ENCODE results near the gene MED8. TPM values are rescaled to one million over a fixed set of nuclear protein-coding genes. Genes with fewer than 3 reads are reported as not detected.

MED8 gene
- total and polyA plus RNA-seq, 7 donors: 15.4 to 44.5 (median 18.2) TPM

DNA sequence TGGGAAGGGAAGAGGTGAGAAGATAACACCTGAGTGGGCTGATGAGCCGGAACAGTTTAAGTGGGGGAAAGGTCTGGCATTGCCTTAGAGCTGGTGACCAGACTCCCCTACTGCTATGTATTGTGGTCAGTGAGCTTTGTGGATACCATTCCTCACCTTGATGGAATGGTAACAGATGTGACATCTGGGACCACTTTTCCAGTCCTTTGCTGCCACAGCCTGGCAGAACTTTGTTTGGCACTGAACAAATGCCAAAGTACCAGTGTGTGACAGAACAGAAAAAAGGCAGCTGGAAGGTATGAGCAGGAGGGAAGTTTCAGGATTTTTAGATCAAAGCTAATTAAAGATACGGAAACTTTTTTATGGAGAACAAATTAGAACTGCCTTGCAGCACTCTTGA is 6.2 kb downstream of the MED8 start:
- TF ChIP-seq, protein P1, sequence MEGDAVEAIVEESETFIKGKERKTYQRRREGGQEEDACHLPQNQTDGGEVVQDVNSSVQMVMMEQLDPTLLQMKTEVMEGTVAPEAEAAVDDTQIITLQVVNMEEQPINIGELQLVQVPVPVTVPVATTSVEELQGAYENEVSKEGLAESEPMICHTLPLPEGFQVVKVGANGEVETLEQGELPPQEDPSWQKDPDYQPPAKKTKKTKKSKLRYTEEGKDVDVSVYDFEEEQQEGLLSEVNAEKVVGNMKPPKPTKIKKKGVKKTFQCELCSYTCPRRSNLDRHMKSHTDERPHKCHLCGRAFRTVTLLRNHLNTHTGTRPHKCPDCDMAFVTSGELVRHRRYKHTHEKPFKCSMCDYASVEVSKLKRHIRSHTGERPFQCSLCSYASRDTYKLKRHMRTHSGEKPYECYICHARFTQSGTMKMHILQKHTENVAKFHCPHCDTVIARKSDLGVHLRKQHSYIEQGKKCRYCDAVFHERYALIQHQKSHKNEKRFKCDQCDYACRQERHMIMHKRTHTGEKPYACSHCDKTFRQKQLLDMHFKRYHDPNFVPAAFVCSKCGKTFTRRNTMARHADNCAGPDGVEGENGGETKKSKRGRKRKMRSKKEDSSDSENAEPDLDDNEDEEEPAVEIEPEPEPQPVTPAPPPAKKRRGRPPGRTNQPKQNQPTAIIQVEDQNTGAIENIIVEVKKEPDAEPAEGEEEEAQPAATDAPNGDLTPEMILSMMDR (IDR thresholded peaks at IDR 0.05): peak; percentile 29
- Histone ChIP-seq H3K27me3 (ENCODE audit: insufficient read depth in 3 of 3, low read length in 2 of 3) (no peaks in the 10 kb centered on the region), H3K4me3 (no peak overlapping the region), H3K36me3 (ENCODE audit: insufficient read depth in 1 of 2, low read depth in 1 of 2) (peaks cover 34 to 85% of the 10 kb centered on the region in 2 donors), H3K9me3 (no peaks in the 10 kb centered on the region), H3K4me1 (peaks cover 11% of the 10 kb centered on the region), H3K27ac (no peak overlapping the region)
- DNase-seq (no peak), ATAC-seq (peak; percentile 68 to 83 (median 78))
- intact Hi-C loops (cut with DNase I): loop anchor here (5.0 to 10.0 kb wide), 2 partner anchors 156 to 159 kb away; no protein-coding TSS in a partner anchor
- 66 to 87% (median 83%) methylated on average over 2 of the region's 2 CpGs for WGBS, 3 donors

DNA sequence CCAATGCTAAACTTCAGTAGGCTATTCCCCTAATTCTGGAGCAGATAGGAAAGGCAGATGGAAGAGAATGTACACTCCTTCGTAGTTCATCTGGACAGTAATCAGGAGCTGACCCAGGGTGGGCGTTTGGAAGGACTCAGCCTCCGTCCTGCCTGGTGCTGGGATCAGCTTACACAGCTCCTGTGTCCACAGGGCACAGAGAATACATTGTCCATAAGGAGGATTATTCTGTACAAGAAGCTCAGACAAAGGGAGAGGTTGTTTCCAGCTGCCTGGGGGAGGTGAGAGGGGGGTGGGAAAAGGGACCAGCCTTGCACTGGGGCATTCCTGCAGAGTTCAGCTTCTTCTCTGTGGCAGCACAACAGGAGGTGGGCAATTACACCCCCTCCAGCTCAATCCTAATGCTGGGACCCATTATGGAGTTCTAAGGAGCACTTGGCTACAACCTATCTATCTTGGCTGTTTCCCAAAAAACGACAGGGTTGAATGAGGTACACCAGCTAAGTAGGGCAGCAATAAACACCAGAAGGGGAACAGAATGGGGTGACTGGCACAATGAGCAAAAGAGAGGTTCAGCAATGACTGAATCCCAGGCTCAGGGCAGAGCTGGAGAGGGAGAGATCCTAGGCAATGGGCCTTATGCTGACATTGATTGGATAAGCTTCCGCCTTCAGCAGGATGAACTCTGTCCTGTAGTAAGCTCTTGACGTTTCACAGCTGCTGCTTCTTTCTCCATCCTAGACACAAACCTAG is 7.4 kb downstream of the MED8 start:
- peak in 1 of 4 donors; percentile 8 for ATAC-seq
- WGBS, 3 donors: 48 to 59% (median 50%) methylated on average over 6 of the region's 6 CpGs
- Histone ChIP-seq H3K4me3 (no peak overlapping the region), H3K36me3 (ENCODE audit: insufficient read depth in 1 of 2, low read depth in 1 of 2) (peaks cover 31 to 85% of the 10 kb centered on the region in 2 donors), H3K27me3 (ENCODE audit: insufficient read depth in 3 of 3, low read length in 2 of 3) (no peaks in the 10 kb centered on the region), H3K9me3 (no peaks in the 10 kb centered on the region), H3K27ac (no peak overlapping the region), H3K4me1 (no peaks in the 10 kb centered on the region)
- intact Hi-C loops (cut with DNase I): loop anchor here (5.0 to 10.0 kb wide), 2 partner anchors 155 to 157 kb away; no protein-coding TSS in a partner anchor
- TF ChIP-seq, protein P1 (IDR thresholded peaks at IDR 0.05): no peak
- no peak for DNase-seq

DNA sequence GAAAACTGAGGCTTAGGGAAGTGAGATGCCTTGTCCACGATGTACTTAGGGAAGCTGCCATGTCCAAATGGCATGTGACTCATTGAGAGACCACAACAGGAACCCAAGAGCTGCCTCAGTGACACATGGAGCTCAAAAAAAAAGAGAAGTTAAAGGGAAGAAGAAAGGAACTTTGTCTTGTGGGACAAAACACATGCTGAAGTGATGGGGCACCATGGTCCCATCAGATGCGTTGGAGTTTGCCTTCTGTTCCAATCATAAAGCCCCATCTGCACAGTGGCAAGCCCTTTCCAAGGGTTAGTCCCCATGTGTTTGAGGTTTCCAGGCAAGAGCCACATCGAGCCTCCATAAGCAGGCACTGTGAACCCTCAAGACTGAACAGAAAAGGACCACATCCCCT is 8.0 kb downstream of the MED8 start:
- no peak for ATAC-seq
- Histone ChIP-seq H3K27ac (no peak overlapping the region), H3K27me3 (ENCODE audit: insufficient read depth in 3 of 3, low read length in 2 of 3) (no peaks in the 10 kb centered on the region), H3K36me3 (ENCODE audit: insufficient read depth in 1 of 2, low read depth in 1 of 2) (peaks cover 27 to 79% of the 10 kb centered on the region in 2 donors), H3K4me3 (no peak overlapping the region), H3K9me3 (no peaks in the 10 kb centered on the region), H3K4me1 (no peaks in the 10 kb centered on the region)
- intact Hi-C loops (cut with DNase I): loop anchor here (5.0 to 10.0 kb wide), 2 partner anchors 154 to 157 kb away; no protein-coding TSS in a partner anchor
- no peak for DNase-seq
- 60 to 74% (median 63%) methylated on average over 3 of the region's 3 CpGs for WGBS, 3 donors
- TF ChIP-seq, protein P1 (IDR thresholded peaks at IDR 0.05): no peak

DNA sequence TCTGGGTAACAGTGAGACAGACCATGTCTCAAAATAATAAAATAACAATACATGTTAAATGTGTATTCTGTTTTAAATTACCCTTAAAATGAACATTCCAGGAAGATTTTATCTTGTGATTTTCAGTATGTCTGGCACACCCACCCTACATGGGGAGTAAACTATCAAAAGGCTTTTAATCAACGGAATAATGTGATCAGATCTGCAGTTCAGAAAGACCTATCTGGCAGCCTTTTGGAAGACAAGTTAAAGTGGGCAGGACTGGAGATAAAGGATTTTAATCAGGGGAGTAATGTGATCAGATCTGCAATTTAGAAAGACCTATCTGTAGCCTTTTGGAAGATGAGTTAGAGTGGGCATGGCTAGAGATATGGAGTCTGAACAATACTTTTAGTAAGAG is 10.1 kb downstream of the MED8 start:
- Histone ChIP-seq H3K9me3 (no peaks in the 10 kb centered on the region), H3K4me3 (no peak overlapping the region), H3K4me1 (no peaks in the 10 kb centered on the region), H3K27ac (no peak overlapping the region), H3K27me3 (ENCODE audit: insufficient read depth in 3 of 3, low read length in 2 of 3) (no peaks in the 10 kb centered on the region), H3K36me3 (ENCODE audit: insufficient read depth in 1 of 2, low read depth in 1 of 2) (peaks cover 17 to 72% of the 10 kb centered on the region in 2 donors)
- no peak for ATAC-seq
- TF ChIP-seq, protein P1 (IDR thresholded peaks at IDR 0.05): no peak
- intact Hi-C loops (cut with DNase I): no loop called here
- DNase-seq: no peak
- 88 to 97% (median 90%) methylated on average over 1 of the region's 1 CpG for WGBS, 3 donors

Measured in psoas muscle (tissue), 8 donors.